Glutamatergic neuron (in vitro differentiated cells): Measurements from ENCODE around the gene MAN1A1. TPM values are rescaled to one million over a fixed set of nuclear protein-coding genes. Genes with fewer than 3 reads are reported as not detected.

Experiments
- DNase-seq: peaks from one replicate; pipeline ENCODE4 v3.0.0; 2022
- H3K27ac Mint-ChIP-seq: one replicate; pipeline ENCODE4 v1.8.0; 2020; ENCODE audit warnings: mild to moderate bottlenecking, mixed read lengths, inconsistent platforms; ENCODE audit not compliant: unreplicated experiment
- H3K27me3 Mint-ChIP-seq: one replicate; pipeline ENCODE4 v1.8.0; 2020; ENCODE audit warnings: mild to moderate bottlenecking, moderate library complexity, mixed read lengths, inconsistent platforms; ENCODE audit not compliant: unreplicated experiment
- H3K36me3 Mint-ChIP-seq: one replicate; pipeline ENCODE4 v1.8.0; 2020; ENCODE audit warnings: mild to moderate bottlenecking, mixed read lengths, inconsistent platforms; ENCODE audit not compliant: unreplicated experiment
- H3K4me1 Mint-ChIP-seq: one replicate; pipeline ENCODE4 v1.8.0; 2020; ENCODE audit warnings: mild to moderate bottlenecking, low read depth, mixed read lengths, inconsistent platforms; ENCODE audit not compliant: unreplicated experiment
- H3K4me3 Mint-ChIP-seq: one replicate; pipeline ENCODE4 v1.8.0; 2020; ENCODE audit warnings: mild to moderate bottlenecking, mixed read lengths, inconsistent platforms; ENCODE audit not compliant: unreplicated experiment
- H3K9me3 Mint-ChIP-seq: one replicate; pipeline ENCODE4 v1.8.0; 2020; ENCODE audit warnings: mild to moderate bottlenecking, moderate library complexity, mixed read lengths, inconsistent platforms; ENCODE audit not compliant: unreplicated experiment
- total RNA-seq: library from RNA; stranded (reverse); fragmentation: NEBNext Ultra II Directional; extraction: Animal tissue kit (Norgen Biotek cat#: 25700); gene quantifications from one replicate; pipeline ENCODE4 v1.2.1, GENCODE V29; 2021; ENCODE audit not compliant: unreplicated experiment
- TF ChIP-seq, protein P1 (sequence below): fragments of 200-600 bp; sonication (generic); IDR thresholded peaks from one replicate; pipeline ENCODE4 v1.5.0; 2021; ENCODE audit not compliant: partially characterized antibody, unreplicated experiment

Gene MAN1A1
- total RNA-seq, 1 donor from 2014 or later: 10.5 TPM

DNA sequence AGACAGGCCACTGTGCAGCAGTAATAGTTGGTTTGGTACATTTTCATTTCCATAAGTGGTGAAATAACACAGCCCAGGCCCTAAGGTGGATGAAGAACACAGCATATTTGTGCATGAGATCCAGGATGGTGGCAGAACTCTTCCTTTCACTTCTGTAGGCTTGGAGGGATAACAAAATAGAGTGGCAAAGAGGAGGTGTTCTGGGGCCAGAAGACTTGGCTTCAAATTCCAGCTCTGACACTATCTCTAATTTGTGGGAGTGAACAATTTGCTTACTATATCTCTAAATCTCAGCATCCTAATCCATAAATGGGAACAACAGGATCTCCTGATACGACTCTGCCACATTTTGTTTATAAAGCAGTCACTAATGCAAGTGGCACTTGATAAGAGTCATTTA lies 159.4 kb downstream of the MAN1A1 start:
- TF ChIP-seq, protein P1, sequence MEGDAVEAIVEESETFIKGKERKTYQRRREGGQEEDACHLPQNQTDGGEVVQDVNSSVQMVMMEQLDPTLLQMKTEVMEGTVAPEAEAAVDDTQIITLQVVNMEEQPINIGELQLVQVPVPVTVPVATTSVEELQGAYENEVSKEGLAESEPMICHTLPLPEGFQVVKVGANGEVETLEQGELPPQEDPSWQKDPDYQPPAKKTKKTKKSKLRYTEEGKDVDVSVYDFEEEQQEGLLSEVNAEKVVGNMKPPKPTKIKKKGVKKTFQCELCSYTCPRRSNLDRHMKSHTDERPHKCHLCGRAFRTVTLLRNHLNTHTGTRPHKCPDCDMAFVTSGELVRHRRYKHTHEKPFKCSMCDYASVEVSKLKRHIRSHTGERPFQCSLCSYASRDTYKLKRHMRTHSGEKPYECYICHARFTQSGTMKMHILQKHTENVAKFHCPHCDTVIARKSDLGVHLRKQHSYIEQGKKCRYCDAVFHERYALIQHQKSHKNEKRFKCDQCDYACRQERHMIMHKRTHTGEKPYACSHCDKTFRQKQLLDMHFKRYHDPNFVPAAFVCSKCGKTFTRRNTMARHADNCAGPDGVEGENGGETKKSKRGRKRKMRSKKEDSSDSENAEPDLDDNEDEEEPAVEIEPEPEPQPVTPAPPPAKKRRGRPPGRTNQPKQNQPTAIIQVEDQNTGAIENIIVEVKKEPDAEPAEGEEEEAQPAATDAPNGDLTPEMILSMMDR: no peak
- Mint-ChIP-seq H3K27me3 (no peaks in the 10 kb centered on the region), H3K9me3 (peaks cover 3% of the 10 kb centered on the region), H3K27ac (no peak overlapping the region), H3K4me3 (no peak overlapping the region), H3K36me3 (peaks cover 5% of the 10 kb centered on the region), H3K4me1 (no peaks in the 10 kb centered on the region)
- DNase-seq: no peak

DNA sequence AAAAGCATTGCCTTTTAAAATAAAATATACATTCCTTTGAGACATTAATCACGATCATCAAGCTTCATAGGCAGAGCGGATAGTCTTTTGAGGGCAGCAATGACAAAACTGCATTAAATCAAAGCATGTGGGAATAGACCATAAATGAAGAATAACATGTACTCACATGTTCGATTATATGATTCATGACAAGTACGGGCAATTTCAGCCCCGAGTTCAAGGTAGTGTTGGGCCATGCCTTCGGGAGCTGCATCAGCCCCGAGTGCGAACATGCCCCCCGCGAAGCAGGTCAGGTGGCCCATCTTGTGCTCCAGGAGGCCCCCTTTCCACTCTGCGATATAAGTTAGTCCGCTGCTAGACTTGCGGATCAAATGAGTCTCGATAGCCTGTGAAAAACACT lies 160.1 kb downstream of the MAN1A1 start:
- H3K4me3 Mint-ChIP-seq: no peak overlapping the region

DNA sequence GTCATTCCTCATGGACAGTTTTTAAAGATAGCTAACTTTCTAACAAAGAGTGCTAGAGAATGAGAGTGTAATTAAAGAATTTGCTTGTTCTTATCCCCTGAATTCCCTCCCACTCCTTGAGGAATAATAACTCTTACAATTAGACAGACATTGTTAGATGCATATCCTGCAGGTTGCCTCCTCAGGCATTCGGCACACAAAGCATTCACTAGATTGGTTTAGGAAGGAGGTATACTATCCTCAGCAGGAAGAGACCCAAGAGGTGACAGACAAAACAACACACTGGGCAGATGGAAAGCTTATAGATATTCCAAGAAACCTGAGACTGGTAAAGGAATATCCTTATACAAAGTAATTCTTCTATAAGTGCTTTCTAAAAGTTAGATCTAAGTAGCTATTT lies 162.0 kb downstream of the MAN1A1 start:
- no peak overlapping the region for H3K27ac Mint-ChIP-seq

More for the DNA sequence above, 160.1 kb downstream of the MAN1A1 start:
- Mint-ChIP-seq H3K36me3 (peaks cover 5% of the 10 kb centered on the region), H3K4me1 (no peaks in the 10 kb centered on the region), H3K27ac (no peak overlapping the region), H3K9me3 (peaks cover 2% of the 10 kb centered on the region), H3K27me3 (no peaks in the 10 kb centered on the region)
- DNase-seq: no peak
- TF ChIP-seq, protein P1: no peak

DNA sequence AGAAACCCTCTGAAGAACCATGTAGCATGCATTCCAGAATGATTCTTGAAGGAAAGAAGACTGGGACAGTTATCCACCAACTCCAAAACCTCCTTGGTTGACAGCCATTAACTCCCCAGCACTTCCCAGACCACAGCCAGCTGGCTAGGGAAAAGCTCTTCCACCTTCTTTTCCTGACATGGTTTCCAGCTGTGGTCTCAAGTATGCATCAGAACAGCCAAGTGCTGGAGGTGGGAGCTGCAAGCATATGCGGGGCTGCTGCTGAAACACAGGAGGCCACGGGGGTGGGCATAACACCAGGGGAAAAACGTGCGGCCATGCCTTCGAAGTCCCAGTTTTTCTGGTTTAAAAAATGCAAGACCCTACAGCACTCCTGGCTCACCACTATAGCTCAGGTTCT lies 163.1 kb downstream of the MAN1A1 start:
- TF ChIP-seq, protein P1: no peak
- peaks cover 23% of the 10 kb centered on the region for H3K4me1 Mint-ChIP-seq
- DNase-seq: no peak
- H3K4me3 Mint-ChIP-seq: no peak overlapping the region
- H3K9me3 Mint-ChIP-seq: peaks cover 7% of the 10 kb centered on the region
- no peak overlapping the region for H3K27ac Mint-ChIP-seq
- peaks cover 2% of the 10 kb centered on the region for H3K27me3 Mint-ChIP-seq
- H3K36me3 Mint-ChIP-seq: peaks cover 5% of the 10 kb centered on the region

More for the DNA sequence above, 162.0 kb downstream of the MAN1A1 start:
- Mint-ChIP-seq H3K4me1 (peaks cover 15% of the 10 kb centered on the region), H3K27me3 (peaks cover 2% of the 10 kb centered on the region), H3K36me3 (peaks cover 5% of the 10 kb centered on the region), H3K4me3 (no peak overlapping the region), H3K9me3 (peaks cover 4% of the 10 kb centered on the region)
- TF ChIP-seq, protein P1: no peak
- no peak for DNase-seq

DNA sequence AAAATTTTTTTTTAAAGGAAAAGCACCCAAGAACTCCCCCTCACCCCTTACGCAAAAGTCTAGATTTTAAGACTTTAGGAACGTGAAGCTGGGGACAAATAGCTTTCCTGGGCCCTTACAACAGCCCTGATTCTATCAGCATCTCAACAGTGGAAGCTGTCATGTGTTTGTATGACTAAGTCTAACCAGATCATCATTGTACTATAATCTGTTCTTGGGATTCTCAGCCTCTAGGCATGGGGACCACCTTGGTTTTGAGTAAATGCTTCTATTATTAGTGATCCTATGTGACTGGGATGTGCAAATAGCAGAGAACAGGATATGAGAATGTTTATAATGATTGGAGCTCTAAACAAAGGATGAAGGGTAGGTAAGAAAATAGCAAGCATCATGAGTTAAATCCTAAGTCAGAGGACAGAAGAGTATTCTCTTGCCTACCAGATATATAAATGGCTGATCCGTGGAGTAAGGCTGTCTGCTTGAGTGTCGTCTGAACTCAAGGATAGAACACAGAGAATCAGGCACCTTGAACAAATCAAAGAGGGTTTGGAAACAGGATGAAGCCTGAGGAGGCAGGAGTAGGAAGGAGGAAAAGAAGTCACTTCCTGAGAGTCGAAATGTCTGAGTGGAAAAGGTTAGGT lies 165.4 kb downstream of the MAN1A1 start:
- peak overlapping the region; percentile 70 for H3K27ac Mint-ChIP-seq
- peaks cover 7% of the 10 kb centered on the region for H3K9me3 Mint-ChIP-seq
- TF ChIP-seq, protein P1: no peak
- DNase-seq: no peak
- peaks cover 33% of the 10 kb centered on the region for H3K4me1 Mint-ChIP-seq
- peaks cover 5% of the 10 kb centered on the region for H3K27me3 Mint-ChIP-seq
- H3K36me3 Mint-ChIP-seq: peaks cover 5% of the 10 kb centered on the region
- H3K4me3 Mint-ChIP-seq: no peak overlapping the region
